ENCODE measurements around the gene ARL8A.

ARL8A gene

DNA sequence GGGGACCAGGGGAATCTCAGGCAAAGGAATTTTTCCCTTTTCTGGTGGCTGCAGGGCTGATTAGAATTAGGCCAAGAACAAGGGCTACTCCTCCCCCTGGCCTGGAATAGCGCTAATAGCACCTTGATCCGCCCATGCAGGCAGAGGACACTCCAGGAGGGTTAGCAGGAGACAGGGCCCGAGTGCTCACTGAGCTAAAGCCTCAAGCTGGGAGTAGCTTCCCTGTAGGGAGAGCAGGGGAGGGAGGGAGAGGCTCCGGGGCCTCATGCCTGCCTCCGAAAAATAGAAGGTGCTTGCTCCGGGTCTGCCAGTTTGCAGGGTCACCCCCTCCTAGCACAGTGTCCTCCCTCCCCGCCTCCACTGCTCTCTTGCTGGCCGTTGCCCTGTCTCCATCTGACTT is 12.1 kb upstream of the ARL8A start:
- Histone ChIP-seq H3K9me3 (ENCODE audit: control insufficient read depth in 2 of 2, low read length in 2 of 2) (no peaks in the 10 kb centered on the region), H3K4me3 (ENCODE audit: low read length in 2 of 2) (no peak overlapping the region), H3K9ac (ENCODE audit: low read depth in 1 of 2, low read length in 2 of 2) (no peak overlapping the region), H3K27ac (ENCODE audit: low read depth in 2 of 2, low read length in 2 of 2) (no peak overlapping the region), H3K4me1 (ENCODE audit: control insufficient read depth in 2 of 2, insufficient read depth in 2 of 2, low read length in 2 of 2) (peaks cover 0 to 13% of the 10 kb centered on the region in 2 donors), H3K27me3 (ENCODE audit: control insufficient read depth in 2 of 2, insufficient read depth in 2 of 2, low read length in 2 of 2) (no peaks in the 10 kb centered on the region), H3K36me3 (ENCODE audit: control insufficient read depth in 2 of 2, insufficient read depth in 2 of 2, low read length in 2 of 2) (peaks cover 0 to 4% of the 10 kb centered on the region in 2 donors)

GRCh38 chr1:202155478-202156021 is 11.0 kb upstream of the ARL8A start:
- no peaks in the 10 kb centered on the region for H3K9me3 ChIP-seq (ENCODE audit: control insufficient read depth in 2 of 2, low read length in 2 of 2)
- no peak overlapping the region for H3K9ac ChIP-seq (ENCODE audit: low read depth in 1 of 2, low read length in 2 of 2)
- no peaks in the 10 kb centered on the region for H3K27me3 ChIP-seq (ENCODE audit: control insufficient read depth in 2 of 2, insufficient read depth in 2 of 2, low read length in 2 of 2)
- peaks cover 0 to 8% of the 10 kb centered on the region in 2 donors for H3K36me3 ChIP-seq (ENCODE audit: control insufficient read depth in 2 of 2, insufficient read depth in 2 of 2, low read length in 2 of 2)
- H3K27ac ChIP-seq (ENCODE audit: low read depth in 2 of 2, low read length in 2 of 2): no peak overlapping the region
- no peak overlapping the region for H3K4me3 ChIP-seq (ENCODE audit: low read length in 2 of 2)
- peaks cover 0 to 13% of the 10 kb centered on the region in 2 donors for H3K4me1 ChIP-seq (ENCODE audit: control insufficient read depth in 2 of 2, insufficient read depth in 2 of 2, low read length in 2 of 2)

GRCh38 chr1:202154766-202155477 is 10.4 kb upstream of the ARL8A start:
- Histone ChIP-seq H3K9me3 (ENCODE audit: control insufficient read depth in 2 of 2, low read length in 2 of 2) (no peaks in the 10 kb centered on the region), H3K4me1 (ENCODE audit: control insufficient read depth in 2 of 2, insufficient read depth in 2 of 2, low read length in 2 of 2) (peaks cover 0 to 10% of the 10 kb centered on the region in 2 donors), H3K27ac (ENCODE audit: low read depth in 2 of 2, low read length in 2 of 2) (no peak overlapping the region), H3K9ac (ENCODE audit: low read depth in 1 of 2, low read length in 2 of 2) (no peak overlapping the region), H3K36me3 (ENCODE audit: control insufficient read depth in 2 of 2, insufficient read depth in 2 of 2, low read length in 2 of 2) (peaks cover 0 to 9% of the 10 kb centered on the region in 2 donors), H3K4me3 (ENCODE audit: low read length in 2 of 2) (no peak overlapping the region), H3K27me3 (ENCODE audit: control insufficient read depth in 2 of 2, insufficient read depth in 2 of 2, low read length in 2 of 2) (no peaks in the 10 kb centered on the region)

- H3K4me1 ChIP-seq (ENCODE audit: control insufficient read depth in 2 of 2, insufficient read depth in 2 of 2, low read length in 2 of 2): peaks cover 0 to 10% of the 10 kb centered on the region in 2 donors
- no peak overlapping the region for H3K9ac ChIP-seq (ENCODE audit: low read depth in 1 of 2, low read length in 2 of 2)
- peaks cover 0 to 9% of the 10 kb centered on the region in 2 donors for H3K36me3 ChIP-seq (ENCODE audit: control insufficient read depth in 2 of 2, insufficient read depth in 2 of 2, low read length in 2 of 2)
- H3K4me3 ChIP-seq (ENCODE audit: low read length in 2 of 2): no peak overlapping the region
- no peak overlapping the region for H3K27ac ChIP-seq (ENCODE audit: low read depth in 2 of 2, low read length in 2 of 2)
- H3K9me3 ChIP-seq (ENCODE audit: control insufficient read depth in 2 of 2, low read length in 2 of 2): no peaks in the 10 kb centered on the region
- H3K27me3 ChIP-seq (ENCODE audit: control insufficient read depth in 2 of 2, insufficient read depth in 2 of 2, low read length in 2 of 2): no peaks in the 10 kb centered on the region
These were observed 9.7 kb upstream of the ARL8A start for GRCh38 chr1:202154148-202154765.

DNA sequence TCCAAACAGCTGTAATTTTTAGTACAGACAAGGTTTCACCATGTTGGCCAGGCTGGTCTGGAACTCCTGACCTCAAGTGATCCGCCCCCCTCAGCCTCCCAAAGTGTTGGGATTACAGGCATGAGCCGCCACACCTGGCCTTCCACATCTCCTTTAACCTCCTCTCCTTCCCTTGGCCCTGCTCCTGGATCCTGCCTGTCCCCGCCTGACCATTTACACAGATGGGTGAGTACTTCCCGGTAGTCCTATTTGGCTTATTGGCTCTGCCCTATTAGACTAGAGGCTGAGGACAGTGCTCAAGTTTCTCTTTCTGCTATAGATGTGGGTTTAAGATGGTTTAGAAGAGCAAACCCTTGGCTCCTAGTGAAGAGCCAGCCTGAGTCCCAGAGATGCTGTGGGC is 8.7 kb upstream of the ARL8A start:
- H3K27ac ChIP-seq (ENCODE audit: low read depth in 2 of 2, low read length in 2 of 2): no peak overlapping the region
- H3K27me3 ChIP-seq (ENCODE audit: control insufficient read depth in 2 of 2, insufficient read depth in 2 of 2, low read length in 2 of 2): no peaks in the 10 kb centered on the region
- H3K9ac ChIP-seq (ENCODE audit: low read depth in 1 of 2, low read length in 2 of 2): no peak overlapping the region
- H3K4me1 ChIP-seq (ENCODE audit: control insufficient read depth in 2 of 2, insufficient read depth in 2 of 2, low read length in 2 of 2): peaks cover 0 to 10% of the 10 kb centered on the region in 2 donors
- H3K36me3 ChIP-seq (ENCODE audit: control insufficient read depth in 2 of 2, insufficient read depth in 2 of 2, low read length in 2 of 2): peaks cover 0 to 9% of the 10 kb centered on the region in 2 donors
- no peaks in the 10 kb centered on the region for H3K9me3 ChIP-seq (ENCODE audit: control insufficient read depth in 2 of 2, low read length in 2 of 2)
- H3K4me3 ChIP-seq (ENCODE audit: low read length in 2 of 2): no peak overlapping the region

GRCh38 chr1:202152399-202152798 is 7.9 kb upstream of the ARL8A start:
- Histone ChIP-seq H3K27me3 (ENCODE audit: control insufficient read depth in 2 of 2, insufficient read depth in 2 of 2, low read length in 2 of 2) (no peaks in the 10 kb centered on the region), H3K4me1 (ENCODE audit: control insufficient read depth in 2 of 2, insufficient read depth in 2 of 2, low read length in 2 of 2) (peaks cover 0 to 8% of the 10 kb centered on the region in 2 donors), H3K36me3 (ENCODE audit: control insufficient read depth in 2 of 2, insufficient read depth in 2 of 2, low read length in 2 of 2) (peaks cover 0 to 9% of the 10 kb centered on the region in 2 donors), H3K4me3 (ENCODE audit: low read length in 2 of 2) (no peak overlapping the region), H3K9me3 (ENCODE audit: control insufficient read depth in 2 of 2, low read length in 2 of 2) (no peaks in the 10 kb centered on the region), H3K9ac (ENCODE audit: low read depth in 1 of 2, low read length in 2 of 2) (no peak overlapping the region), H3K27ac (ENCODE audit: low read depth in 2 of 2, low read length in 2 of 2) (no peak overlapping the region)

- H3K4me3 ChIP-seq (ENCODE audit: low read length in 2 of 2): no peak overlapping the region
- no peak overlapping the region for H3K27ac ChIP-seq (ENCODE audit: low read depth in 2 of 2, low read length in 2 of 2)
- no peak overlapping the region for H3K9ac ChIP-seq (ENCODE audit: low read depth in 1 of 2, low read length in 2 of 2)
- H3K4me1 ChIP-seq (ENCODE audit: control insufficient read depth in 2 of 2, insufficient read depth in 2 of 2, low read length in 2 of 2): peaks cover 0 to 8% of the 10 kb centered on the region in 2 donors
- H3K27me3 ChIP-seq (ENCODE audit: control insufficient read depth in 2 of 2, insufficient read depth in 2 of 2, low read length in 2 of 2): no peaks in the 10 kb centered on the region
- H3K36me3 ChIP-seq (ENCODE audit: control insufficient read depth in 2 of 2, insufficient read depth in 2 of 2, low read length in 2 of 2): peaks cover 0 to 9% of the 10 kb centered on the region in 2 donors
- H3K9me3 ChIP-seq (ENCODE audit: control insufficient read depth in 2 of 2, low read length in 2 of 2): no peaks in the 10 kb centered on the region
These were observed 6.5 kb upstream of the ARL8A start for GRCh38 chr1:202151045-202151444.

GRCh38 chr1:202150602-202151001 is 6.1 kb upstream of the ARL8A start:
- no peaks in the 10 kb centered on the region for H3K9me3 ChIP-seq (ENCODE audit: control insufficient read depth in 2 of 2, low read length in 2 of 2)
- no peaks in the 10 kb centered on the region for H3K27me3 ChIP-seq (ENCODE audit: control insufficient read depth in 2 of 2, insufficient read depth in 2 of 2, low read length in 2 of 2)
- H3K4me1 ChIP-seq (ENCODE audit: control insufficient read depth in 2 of 2, insufficient read depth in 2 of 2, low read length in 2 of 2): peaks cover 0 to 8% of the 10 kb centered on the region in 2 donors
- H3K9ac ChIP-seq (ENCODE audit: low read depth in 1 of 2, low read length in 2 of 2): no peak overlapping the region
- H3K4me3 ChIP-seq (ENCODE audit: low read length in 2 of 2): no peak overlapping the region
- H3K27ac ChIP-seq (ENCODE audit: low read depth in 2 of 2, low read length in 2 of 2): no peak overlapping the region
- peaks cover 0 to 9% of the 10 kb centered on the region in 2 donors for H3K36me3 ChIP-seq (ENCODE audit: control insufficient read depth in 2 of 2, insufficient read depth in 2 of 2, low read length in 2 of 2)

- no peak overlapping the region for H3K27ac ChIP-seq (ENCODE audit: low read depth in 2 of 2, low read length in 2 of 2)
- H3K9me3 ChIP-seq (ENCODE audit: control insufficient read depth in 2 of 2, low read length in 2 of 2): no peaks in the 10 kb centered on the region
- no peaks in the 10 kb centered on the region for H3K27me3 ChIP-seq (ENCODE audit: control insufficient read depth in 2 of 2, insufficient read depth in 2 of 2, low read length in 2 of 2)
- H3K36me3 ChIP-seq (ENCODE audit: control insufficient read depth in 2 of 2, insufficient read depth in 2 of 2, low read length in 2 of 2): peaks cover 0 to 9% of the 10 kb centered on the region in 2 donors
- no peak overlapping the region for H3K9ac ChIP-seq (ENCODE audit: low read depth in 1 of 2, low read length in 2 of 2)
- no peak overlapping the region for H3K4me3 ChIP-seq (ENCODE audit: low read length in 2 of 2)
- H3K4me1 ChIP-seq (ENCODE audit: control insufficient read depth in 2 of 2, insufficient read depth in 2 of 2, low read length in 2 of 2): peaks cover 0 to 7% of the 10 kb centered on the region in 2 donors
These were observed 5.7 kb upstream of the ARL8A start for GRCh38 chr1:202150187-202150586.

DNA sequence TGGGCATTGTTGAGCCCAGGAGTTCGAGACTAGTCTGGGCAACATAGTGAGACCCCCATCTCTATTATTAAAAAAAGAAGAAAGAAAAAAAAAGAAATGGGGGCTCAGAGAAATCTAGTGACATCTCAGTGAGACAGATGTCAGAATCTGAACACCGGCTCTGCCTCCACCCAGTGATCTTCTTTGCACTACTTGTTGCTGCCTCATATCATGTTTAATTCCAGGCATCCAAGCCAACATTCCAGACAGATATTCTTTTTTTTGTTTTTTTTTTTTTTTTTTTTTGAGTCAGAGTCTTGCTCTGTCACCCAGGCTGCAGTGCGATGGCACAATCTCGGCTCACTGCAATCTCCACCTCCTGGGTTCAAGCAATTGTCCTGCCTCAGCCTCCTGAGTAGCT is 5.0 kb upstream of the ARL8A start:
- Histone ChIP-seq H3K27me3 (ENCODE audit: control insufficient read depth in 2 of 2, insufficient read depth in 2 of 2, low read length in 2 of 2) (no peaks in the 10 kb centered on the region), H3K36me3 (ENCODE audit: control insufficient read depth in 2 of 2, insufficient read depth in 2 of 2, low read length in 2 of 2) (peaks cover 0 to 9% of the 10 kb centered on the region in 2 donors), H3K27ac (ENCODE audit: low read depth in 2 of 2, low read length in 2 of 2) (no peak overlapping the region), H3K4me1 (ENCODE audit: control insufficient read depth in 2 of 2, insufficient read depth in 2 of 2, low read length in 2 of 2) (peaks cover 5 to 6% of the 10 kb centered on the region in 2 donors), H3K9me3 (ENCODE audit: control insufficient read depth in 2 of 2, low read length in 2 of 2) (no peaks in the 10 kb centered on the region), H3K9ac (ENCODE audit: low read depth in 1 of 2, low read length in 2 of 2) (no peak overlapping the region), H3K4me3 (ENCODE audit: low read length in 2 of 2) (no peak overlapping the region)
